H4 (cell line): Measurements from ENCODE around the gene KLHL12. TPM values are rescaled to one million over a fixed set of nuclear protein-coding genes. Genes with fewer than 3 reads are reported as not detected.
A peak's percentile ranks its signal among the peaks of the same experiment; 100 is the strongest.

Experiments used
- DNase-seq: peaks from one replicate; pipeline ENCODE4 v3.0.0-alpha.2; 2015; ENCODE audit warnings: low spot score
- total RNA-seq: library from RNA; depleted of rRNA; stranded (reverse); fragments of >200 nt; shearing (Covaris generic); gene quantifications from 2 replicates; pipeline ENCODE4 v1.2.3, GENCODE V29; 2014; rRNA removed

The KLHL12 gene
- total RNA-seq, result 24.4 and 25.9 TPM in 2 replicates

DNA sequence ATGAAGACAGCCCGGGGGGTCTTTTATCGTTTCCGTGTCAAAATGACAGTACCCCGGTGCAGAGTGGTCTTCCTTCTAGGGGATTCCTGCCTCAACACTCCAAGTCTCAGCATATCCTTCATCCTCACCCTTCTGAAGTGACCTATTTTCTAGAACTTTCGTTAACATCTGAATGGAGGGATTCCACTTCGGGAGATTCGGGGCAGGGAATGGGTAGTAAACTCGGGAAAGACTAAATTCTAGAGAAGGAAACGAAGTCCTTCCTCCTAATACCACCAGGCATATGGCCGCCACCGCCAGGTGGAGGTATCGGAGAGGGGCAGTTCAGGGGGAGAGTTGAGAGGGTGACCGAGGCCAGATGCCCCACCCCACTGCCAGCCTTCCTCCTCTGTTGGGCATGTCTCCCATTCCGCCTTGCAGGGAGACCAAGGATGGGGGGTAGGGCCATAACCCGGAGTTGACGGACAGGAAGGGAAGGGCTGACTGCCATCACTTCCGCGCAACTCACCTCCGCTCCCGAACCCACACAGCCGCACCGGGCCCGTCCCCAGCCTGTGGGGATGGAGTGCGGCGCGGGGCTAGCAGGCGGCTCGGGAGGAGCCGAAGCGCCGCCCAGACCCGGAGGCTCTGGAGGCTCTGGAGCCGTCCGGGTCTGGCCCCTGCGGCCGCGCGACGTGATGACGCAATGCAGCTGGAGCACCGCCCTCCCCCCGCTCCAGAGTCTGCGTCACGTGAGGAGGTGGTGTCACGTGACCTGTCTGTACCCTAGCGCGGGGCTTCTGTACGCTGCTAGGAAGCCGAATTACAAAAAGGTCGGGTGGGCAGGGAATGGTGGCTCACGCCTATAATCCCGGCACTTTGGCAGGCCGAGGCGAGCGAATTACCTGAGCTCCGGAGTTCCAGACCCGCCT is at the start of gene KLHL12:
Gene KLHL12 (minus strand): TSS at position 654 of the 911 bp plus-strand sequence. CDS start 2,072 bp downstream, outside the sequence.
- DNase-seq, result peak; percentile 95

DNA sequence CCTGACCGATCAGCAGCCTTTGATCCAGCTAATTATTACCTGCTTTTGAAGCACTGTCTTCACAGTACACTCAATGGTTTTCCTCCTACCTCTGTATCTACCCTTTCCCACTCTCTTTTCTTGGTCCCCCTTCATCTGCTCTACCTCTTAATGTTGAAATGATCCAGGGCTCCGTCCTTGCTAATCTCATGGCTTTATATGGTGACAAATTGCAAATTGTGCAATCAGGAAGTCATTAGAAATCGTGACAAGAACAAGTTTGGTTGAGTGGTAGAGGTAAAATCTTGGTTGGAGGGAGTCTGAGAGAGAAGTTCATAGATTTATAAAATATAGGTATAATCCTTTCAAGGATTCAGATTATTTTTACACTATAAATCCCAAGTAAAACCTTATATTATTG is 49.6 kb upstream of the KLHL12 start:
- no peak for DNase-seq

DNA sequence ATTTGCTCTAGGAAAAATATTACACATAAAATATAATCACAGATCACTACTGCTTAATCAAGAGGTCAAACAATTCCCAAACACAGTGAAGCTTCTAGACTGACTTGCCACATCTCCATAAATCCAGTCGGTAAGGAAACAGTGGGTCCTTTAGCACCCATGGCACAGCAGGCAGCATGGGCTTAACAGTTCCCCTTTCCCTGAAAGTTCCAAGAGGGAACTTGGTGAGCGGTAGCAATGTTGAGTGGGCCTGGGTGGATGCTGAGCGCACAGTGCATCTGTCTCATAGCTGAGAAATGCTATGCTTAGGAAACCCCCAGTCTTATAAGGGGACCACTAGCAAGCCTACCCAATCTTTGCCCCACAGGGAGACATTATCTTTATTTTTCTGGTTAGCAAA is 47.8 kb upstream of the KLHL12 start:
- no peak for DNase-seq

DNA sequence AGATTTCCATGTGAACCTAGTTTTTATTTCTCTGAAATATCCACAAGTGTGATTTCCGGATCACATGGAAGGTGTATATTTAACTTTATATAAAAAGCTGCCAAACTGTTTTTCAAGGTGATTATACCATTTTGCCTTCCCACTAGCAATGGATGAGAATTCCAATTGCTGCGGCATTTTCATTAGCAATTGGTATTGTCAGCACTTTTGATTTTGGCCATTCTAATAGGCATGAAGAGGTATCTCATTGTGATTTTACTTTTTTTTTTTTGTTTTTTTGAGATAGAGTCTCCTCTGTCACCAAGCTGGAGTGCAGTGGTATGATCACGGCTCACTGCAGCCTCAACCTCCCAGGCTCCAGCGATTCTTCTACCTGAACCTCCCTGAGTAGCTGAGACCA is 45.0 kb upstream of the KLHL12 start:
- no peak for DNase-seq

GRCh38 chr1:202968895-202969295 is 41.9 kb upstream of the KLHL12 start:
- peak; percentile 68 for DNase-seq

DNA sequence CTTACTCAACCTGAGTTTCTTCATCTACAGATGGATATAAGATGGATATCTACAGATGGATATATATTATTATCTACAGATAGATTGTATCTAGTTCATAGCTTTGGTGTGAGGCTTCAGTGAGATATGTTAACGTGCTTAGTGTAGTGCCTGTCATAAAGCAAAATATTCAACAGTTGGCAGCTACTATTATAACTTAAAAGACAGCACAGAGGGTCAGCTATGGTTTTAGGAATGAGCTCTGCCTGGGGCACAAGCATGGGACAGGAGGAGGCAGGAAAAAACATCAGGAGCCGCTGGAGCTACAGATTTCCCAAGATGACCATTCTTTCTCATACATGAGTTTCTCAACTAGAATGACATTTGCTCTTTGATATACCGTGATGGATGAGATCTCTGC is 41.3 kb upstream of the KLHL12 start:
- DNase-seq, result no peak

DNA sequence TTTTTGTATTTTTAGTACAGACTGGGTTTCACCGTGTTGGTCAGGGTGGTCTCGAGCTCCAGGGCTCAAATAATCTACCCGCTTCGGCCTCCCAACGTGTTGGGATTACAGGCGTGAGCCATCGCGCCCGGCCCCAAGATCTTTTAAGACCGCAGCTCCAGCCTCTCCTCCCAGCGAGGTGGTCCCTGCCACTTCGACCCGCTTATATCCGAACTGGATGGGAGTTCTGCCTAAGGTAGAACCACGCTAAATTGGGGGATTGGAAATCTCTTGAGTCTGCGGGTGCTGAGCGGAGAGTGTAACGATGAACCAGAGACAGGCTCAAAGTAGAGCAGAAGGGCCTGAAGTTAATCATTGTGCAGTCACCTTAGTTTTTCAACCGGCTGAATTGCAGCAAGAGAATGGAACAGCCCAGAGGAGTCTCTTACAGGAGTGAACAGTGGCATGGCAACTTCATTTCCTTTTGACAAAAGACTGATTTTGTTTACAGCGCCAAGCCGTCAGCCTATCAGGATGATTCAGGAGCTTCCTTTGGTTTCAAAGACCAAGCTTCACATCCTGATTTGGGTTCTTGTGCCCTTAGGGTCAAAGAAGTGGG is 40.7 kb upstream of the KLHL12 start:
- DNase-seq, result no peak

DNA sequence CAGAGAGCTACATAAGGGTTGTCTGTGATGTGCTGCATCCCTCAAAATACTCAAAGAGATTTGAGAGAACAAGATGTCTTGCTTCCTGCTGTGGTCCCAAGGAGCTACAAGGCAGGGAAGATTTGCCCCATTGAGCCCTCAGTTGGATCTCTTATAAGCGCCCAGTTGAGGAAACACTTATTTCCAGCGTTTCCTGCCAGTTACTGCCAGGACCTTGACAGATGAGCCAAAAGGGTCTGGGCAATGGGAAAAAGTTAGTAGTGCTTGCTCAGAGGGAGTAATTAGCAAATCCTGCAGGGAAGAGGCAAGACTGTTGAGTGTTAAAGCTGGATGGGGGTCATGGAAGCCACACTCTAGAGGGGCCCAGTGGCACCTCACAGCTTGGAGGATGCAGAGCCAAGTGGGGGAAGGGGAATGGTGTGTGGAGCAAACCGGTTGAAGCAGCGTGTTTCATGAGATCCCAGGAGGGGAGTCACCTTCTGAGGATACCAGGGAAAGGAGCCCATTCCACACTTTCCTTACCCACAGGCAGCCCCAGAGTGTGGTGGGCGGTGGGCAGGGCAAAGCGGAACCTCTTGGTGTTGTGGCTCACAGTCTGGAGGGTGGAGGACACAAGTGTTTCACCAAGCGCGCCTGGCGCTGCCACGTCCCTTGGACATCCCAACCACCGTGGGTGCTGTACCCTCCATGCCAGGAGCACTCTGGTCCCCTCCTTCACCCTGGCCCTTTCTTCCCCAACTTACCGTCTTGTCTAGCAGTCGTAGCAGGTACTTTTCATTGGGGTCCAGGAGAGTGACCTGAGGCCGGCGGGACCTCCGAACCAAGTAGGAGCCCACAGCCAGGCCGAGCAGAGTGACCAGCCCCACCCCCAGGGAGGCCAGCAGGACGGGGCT is 39.2 kb upstream of the KLHL12 start:
- no peak for DNase-seq

DNA sequence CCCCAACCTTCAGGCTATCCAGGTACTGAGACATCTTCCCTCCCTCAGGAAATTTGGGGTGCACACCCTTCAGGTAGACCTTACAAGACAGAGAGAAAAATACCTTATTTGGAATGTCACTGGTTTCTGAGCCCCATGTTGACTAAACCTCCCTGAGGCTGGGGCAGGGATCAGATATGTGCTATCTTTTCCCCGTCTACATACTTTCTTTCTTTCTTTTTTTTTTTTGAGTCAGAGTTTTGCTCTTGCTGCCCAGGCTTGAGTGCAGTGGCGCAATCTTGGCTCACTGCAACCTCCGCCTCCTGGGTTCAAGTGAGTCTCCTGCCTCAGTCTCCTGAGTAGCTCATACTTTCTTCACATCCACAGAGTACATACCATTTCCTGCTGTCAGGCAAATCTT is 38.4 kb upstream of the KLHL12 start:
- no peak for DNase-seq

DNA sequence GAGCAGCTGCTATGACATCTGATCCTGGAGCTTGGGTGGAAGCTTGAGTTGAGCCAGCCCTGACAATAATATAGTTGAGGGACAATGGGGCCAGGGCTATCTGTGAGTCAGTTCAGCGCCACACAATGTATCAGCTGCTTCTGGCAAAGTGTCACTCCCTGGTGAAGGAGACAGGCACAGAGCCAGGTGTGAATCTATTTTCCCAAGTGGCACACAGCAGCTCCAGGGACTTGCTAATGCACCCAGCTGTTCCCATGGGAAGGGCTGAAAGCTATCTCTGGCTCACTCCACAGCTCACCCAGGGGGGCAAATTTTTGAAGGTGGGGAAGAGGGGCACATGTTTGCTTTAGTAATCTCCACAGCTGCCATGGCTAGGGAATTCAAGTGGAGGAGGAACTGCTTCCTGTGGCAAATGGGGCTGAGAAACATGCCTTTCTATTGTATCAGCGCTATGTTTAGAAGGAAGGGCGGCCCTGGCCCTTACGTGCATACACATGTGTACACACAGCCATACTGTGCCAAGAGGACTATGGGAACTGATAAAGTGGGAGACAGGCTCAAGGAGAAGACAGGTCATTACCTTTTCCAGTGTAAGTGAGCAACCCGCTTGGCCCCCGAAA is 37.9 kb upstream of the KLHL12 start:
- DNase-seq, result no peak

- DNase-seq, result no peak
These were observed 34.3 kb upstream of the KLHL12 start for GRCh38 chr1:202961220-202961880.

- DNase-seq, result peak; percentile 64
These were observed 32.2 kb upstream of the KLHL12 start for GRCh38 chr1:202959276-202959620.

GRCh38 chr1:202958544-202959275 is 31.7 kb upstream of the KLHL12 start:
- DNase-seq, result no peak

GRCh38 chr1:202957733-202958543 is 30.9 kb upstream of the KLHL12 start, which contains the start of gene ADIPOR1:
Gene ADIPOR1, minus strand, starts transcription at chr1:202958312. Its CDS starts 7,242 bp downstream, at chr1:202951070.
- peak; percentile 78 for DNase-seq

GRCh38 chr1:202956969-202957368 is 29.9 kb upstream of the KLHL12 start:
- no peak for DNase-seq

GRCh38 chr1:202954057-202954745 is 27.2 kb upstream of the KLHL12 start:
- no peak for DNase-seq

- no peak for DNase-seq
These were observed 26.4 kb upstream of the KLHL12 start for GRCh38 chr1:202953392-202953791.

DNA sequence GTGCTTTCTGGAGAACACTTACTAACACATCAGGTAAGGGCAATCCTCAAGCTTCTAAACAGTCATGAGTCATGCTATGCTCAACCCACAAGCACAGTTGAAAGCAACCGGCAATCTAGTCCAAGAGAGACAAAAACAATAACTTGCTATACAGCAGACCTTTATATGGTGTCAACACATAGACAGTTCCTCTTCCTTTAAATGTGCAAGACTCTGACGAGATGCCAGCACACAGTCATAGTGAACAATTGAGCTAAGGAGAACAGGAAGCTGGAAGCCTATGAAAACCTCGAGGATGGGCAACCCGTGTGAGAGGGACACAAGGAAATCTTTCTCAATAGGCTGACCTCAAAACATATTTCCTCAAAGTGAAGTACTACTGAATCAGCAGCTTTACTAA is 25.8 kb upstream of the KLHL12 start:
- DNase-seq, result no peak

GRCh38 chr1:202952099-202952498 is 25.1 kb upstream of the KLHL12 start:
- no peak for DNase-seq
